GM12872 (cell line): ENCODE measurements around the gene CDH13.

Source experiments
- CTCF ChIP-seq: IDR thresholded peaks from 3 replicates; pipeline ENCODE4 v1.5.1; 2011; ENCODE audit warnings: low read depth, mild to moderate bottlenecking, low read length, moderate library complexity; ENCODE audit not compliant: insufficient read depth

Gene CDH13

GRCh38 chr16:83005653-83006160 lies 378.9 kb downstream of the CDH13 start:
- no peak for TF ChIP-seq CTCF

GRCh38 chr16:83010776-83011720 lies 384.3 kb downstream of the CDH13 start:
- no peak for TF ChIP-seq CTCF

DNA sequence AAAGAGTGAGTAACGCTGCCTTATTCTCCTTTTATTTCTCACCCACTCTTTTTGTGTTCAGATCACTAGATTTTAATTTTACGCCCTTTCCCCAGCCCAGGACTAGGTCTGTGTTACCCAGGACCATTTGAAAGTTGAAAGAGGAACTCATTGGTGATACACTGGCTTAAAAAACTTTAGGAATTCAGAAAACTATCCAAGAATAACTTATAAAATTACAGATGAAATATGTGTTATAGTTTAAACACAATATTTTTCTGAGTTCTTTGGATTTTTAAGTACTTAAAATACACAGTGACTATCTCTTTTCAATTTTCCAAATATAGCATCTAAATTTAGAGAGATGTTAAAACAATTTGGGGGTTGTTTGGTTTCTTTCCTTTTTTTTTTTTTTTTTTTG lies 385.2 kb downstream of the CDH13 start:
- no peak for TF ChIP-seq CTCF

- no peak for TF ChIP-seq CTCF
These were observed 386.3 kb downstream of the CDH13 start for GRCh38 chr16:83013071-83013470.

DNA sequence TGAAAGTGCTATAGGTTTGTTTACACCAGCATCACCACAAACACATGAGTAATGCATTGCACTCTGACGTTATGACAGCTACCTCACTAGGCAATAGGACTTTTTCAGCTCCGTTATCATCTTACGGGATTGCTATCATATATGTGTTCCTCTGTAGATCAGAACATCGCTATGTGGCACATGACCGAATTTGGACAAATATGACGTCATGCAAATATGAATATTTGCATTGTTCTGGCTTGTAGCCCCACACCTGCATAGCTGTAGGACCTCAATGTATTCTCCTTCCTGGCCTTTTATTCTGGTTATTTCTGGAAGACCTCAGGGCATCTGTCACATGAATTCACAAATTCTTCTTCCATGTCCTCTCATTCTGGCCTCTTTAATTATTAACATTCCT lies 393.2 kb downstream of the CDH13 start:
- no peak for TF ChIP-seq CTCF

DNA sequence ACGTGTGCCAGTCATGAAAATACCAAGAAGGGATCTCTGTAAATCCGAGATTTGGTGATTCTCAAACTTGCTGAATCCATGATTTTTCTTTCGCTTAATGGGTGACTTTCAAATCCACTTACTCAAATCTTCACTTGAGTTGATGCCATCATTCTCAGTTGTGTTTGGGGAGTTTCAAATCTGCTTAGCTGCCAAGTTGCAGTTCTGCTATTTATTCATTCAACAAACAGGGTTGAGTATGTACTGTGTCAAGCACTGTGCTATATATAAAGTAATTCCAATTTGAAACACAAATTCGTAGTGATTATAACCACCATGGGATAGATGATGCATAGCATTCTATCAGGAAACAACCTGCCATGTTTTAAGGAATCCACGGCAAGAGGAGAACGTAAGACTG lies 394.3 kb downstream of the CDH13 start:
- no peak for TF ChIP-seq CTCF

DNA sequence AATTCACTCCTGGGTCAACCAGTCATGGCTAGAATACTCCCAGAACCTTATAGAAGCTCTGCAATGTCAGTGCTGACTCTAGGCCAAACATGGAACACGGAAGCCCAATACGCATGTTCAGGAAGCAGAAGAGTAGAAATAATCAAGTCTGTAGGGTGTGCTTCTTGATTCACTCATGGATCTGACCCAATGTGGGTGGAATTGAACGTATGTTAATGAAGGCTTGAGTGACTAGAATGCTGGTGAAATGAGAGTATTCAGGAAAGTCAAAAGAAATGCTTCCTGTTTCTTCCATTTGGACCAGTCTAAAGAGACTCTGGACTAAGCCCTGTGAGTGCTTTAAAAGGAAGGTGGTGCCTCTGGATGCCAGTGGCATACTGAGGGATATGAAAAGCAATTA lies 395.0 kb downstream of the CDH13 start:
- TF ChIP-seq CTCF, result no peak
